ENCODE measurements around the gene TPSB2.
"Not testable (repeated sequence)": the region's sequence is repeated elsewhere in the genome, so short reads cannot be mapped to it uniquely, and the experiment has no call there.

TPSB2 gene

DNA sequence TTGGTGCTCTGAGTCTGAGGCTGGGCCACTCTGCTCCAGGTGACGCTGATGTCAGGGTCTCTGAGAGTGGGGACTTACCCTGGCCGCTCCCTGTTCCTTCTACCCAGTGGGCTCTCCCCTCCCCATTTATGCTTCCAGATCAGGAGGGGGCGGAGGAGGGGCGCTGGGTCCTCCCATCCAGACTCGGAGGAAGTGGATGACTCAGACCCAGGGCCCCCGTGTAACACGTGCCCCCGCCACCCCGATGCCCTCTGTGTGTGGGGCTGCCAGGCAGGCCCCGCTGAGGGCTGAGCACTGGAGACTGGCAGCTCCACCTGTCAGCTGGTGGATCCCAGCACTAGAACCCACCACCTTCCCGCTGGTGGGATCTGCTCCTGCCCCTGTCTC lies at the start of gene TPSB2:
TPSB2 (minus strand) TSS at position 101 of the 387 bp plus-strand sequence. CDS start 233 bp downstream, outside the sequence.
- not testable (repeated sequence) for TF ChIP-seq FOXM1 (IDR thresholded peaks at IDR 0.05; ENCODE audit: borderline replicate concordance, low read depth); ZBTB7A (IDR thresholded peaks at IDR 0.05; ENCODE audit: low read depth)
- TF ChIP-seq, protein P1, sequence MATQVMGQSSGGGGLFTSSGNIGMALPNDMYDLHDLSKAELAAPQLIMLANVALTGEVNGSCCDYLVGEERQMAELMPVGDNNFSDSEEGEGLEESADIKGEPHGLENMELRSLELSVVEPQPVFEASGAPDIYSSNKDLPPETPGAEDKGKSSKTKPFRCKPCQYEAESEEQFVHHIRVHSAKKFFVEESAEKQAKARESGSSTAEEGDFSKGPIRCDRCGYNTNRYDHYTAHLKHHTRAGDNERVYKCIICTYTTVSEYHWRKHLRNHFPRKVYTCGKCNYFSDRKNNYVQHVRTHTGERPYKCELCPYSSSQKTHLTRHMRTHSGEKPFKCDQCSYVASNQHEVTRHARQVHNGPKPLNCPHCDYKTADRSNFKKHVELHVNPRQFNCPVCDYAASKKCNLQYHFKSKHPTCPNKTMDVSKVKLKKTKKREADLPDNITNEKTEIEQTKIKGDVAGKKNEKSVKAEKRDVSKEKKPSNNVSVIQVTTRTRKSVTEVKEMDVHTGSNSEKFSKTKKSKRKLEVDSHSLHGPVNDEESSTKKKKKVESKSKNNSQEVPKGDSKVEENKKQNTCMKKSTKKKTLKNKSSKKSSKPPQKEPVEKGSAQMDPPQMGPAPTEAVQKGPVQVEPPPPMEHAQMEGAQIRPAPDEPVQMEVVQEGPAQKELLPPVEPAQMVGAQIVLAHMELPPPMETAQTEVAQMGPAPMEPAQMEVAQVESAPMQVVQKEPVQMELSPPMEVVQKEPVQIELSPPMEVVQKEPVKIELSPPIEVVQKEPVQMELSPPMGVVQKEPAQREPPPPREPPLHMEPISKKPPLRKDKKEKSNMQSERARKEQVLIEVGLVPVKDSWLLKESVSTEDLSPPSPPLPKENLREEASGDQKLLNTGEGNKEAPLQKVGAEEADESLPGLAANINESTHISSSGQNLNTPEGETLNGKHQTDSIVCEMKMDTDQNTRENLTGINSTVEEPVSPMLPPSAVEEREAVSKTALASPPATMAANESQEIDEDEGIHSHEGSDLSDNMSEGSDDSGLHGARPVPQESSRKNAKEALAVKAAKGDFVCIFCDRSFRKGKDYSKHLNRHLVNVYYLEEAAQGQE (IDR thresholded peaks at IDR 0.05; ENCODE audit: low read depth), result not testable (repeated sequence)

DNA sequence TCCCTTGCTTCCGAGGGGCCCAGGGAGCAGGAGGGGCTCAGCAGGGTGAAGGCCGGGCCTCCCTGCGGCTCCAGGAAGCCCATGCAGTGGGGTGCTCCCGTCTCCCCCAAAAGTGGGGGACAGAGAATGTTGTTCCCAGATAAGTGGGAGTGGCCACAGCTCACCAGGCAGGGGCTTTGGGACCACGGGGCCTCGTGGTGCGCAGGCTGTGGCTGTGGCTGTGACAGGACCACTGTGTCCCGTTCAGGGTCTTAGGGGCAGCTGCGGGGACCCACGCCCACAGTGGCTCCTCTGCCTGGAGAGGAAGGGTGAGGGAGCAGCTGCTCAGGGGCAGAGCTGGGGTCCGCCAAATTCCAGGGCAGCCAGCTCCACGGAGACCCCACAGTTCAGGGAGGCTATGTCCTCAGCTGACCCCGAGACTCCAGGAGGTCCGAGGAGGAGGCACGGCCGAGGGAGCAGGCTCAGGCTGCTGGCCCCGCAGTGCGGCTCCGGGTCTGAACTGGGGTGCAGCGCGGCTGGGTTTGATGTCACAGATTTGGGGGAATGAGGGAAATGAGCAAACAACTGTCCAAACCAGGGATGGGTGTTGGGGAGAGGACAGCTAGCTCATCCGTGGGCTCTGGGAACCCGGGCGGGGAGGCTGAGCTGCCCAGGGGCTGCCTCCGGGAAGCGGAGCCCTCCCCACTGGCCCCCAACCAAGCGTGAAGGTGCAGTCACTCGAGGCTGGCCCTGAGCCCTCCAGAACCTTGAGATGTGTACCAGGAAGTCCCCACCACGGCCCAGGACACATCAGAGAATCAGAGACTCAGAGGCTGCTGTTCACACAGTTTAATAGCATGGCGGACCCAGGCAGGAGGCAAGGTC lies 49.3 kb upstream of the TPSB2 start:
- TF ChIP-seq CEBPB (IDR thresholded peaks at IDR 0.05) (no peak), CREB1 (IDR thresholded peaks at IDR 0.05; ENCODE audit: low read depth) (no peak), EGR1 (IDR thresholded peaks at IDR 0.05) (no peak), ZBTB7A (IDR thresholded peaks at IDR 0.05; ENCODE audit: low read depth) (no peak), TEAD4 (IDR thresholded peaks at IDR 0.05) (no peak), TCF12 (IDR thresholded peaks at IDR 0.05; ENCODE audit: low read depth) (no peak), EP300 (IDR thresholded peaks at IDR 0.05; ENCODE audit: borderline replicate concordance) (no peak), FOXM1 (IDR thresholded peaks at IDR 0.05; ENCODE audit: borderline replicate concordance, low read depth) (no peak), TAF1 (IDR thresholded peaks at IDR 0.05; ENCODE audit: low read depth) (no peak), RAD21 (IDR thresholded peaks at IDR 0.05; ENCODE audit: low read depth) (no peak), NFIC (IDR thresholded peaks at IDR 0.05) (no peak), YY1 (IDR thresholded peaks at IDR 0.05; ENCODE audit: low read depth) (no peak)
- TF ChIP-seq, protein P1 (IDR thresholded peaks at IDR 0.05; ENCODE audit: low read depth), result no peak
- TF ChIP-seq, protein P2, sequence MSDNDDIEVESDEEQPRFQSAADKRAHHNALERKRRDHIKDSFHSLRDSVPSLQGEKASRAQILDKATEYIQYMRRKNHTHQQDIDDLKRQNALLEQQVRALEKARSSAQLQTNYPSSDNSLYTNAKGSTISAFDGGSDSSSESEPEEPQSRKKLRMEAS (IDR thresholded peaks at IDR 0.05), result no peak
- TF ChIP-seq, protein P3, sequence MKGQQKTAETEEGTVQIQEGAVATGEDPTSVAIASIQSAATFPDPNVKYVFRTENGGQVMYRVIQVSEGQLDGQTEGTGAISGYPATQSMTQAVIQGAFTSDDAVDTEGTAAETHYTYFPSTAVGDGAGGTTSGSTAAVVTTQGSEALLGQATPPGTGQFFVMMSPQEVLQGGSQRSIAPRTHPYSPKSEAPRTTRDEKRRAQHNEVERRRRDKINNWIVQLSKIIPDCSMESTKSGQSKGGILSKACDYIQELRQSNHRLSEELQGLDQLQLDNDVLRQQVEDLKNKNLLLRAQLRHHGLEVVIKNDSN (IDR thresholded peaks at IDR 0.05), result no peak

DNA sequence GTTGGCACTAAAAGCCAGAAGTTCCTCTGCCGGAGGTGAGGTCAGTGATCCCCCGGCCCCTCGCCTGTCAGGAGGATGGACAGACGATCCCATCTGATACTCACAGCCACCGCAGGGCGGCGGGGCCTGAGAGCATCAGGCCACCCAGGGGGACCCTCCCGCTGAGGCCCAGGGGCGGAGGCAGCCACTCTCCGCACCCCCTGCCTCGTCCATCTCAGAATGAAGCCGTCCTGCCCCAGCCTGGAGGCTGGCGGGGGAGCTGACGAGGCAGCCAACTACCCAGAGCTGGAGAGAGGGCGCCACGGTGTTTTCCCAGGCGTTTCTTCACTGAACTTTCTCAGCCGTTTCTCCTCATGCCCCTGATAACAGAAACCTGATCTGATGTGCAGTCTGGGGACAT lies 48.5 kb upstream of the TPSB2 start:
- TF ChIP-seq FOXM1 (IDR thresholded peaks at IDR 0.05; ENCODE audit: borderline replicate concordance, low read depth), result no peak
- TF ChIP-seq, protein P3 (IDR thresholded peaks at IDR 0.05), result no peak
- TF ChIP-seq TEAD4 (IDR thresholded peaks at IDR 0.05), result no peak

DNA sequence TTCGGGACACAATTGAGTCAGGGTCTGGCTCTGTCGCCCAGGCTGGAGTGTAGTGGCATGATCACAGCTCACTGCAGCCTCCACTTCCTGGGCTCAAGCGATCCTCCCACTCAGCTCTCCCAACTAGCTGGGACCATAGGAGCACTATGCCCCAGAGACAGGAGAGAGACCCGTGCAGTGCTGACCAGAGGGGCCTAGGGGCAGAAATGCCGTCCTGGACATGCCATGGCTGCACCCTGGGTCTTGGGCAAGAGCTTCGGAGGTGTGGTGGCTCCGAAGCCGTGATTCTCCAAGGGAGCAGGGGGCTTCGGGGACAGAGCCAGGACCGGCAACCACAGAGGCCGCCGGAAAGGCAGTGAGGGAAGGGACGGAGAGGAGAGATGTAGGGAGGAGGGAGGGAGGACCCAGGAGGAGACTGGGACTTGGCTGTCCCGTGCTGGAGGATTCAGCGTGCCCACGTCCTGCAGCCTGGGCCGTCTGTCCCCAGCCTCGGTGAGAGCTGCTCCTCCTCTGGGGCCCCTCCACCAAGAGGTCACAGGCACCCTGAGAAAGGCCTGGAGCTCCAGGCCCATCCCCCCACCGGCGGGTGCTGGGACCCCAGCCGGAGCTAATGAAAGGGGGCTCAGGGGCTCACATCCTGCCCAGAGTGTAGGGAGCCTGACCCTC lies 47.8 kb upstream of the TPSB2 start:
- TF ChIP-seq EP300 (IDR thresholded peaks at IDR 0.05; ENCODE audit: borderline replicate concordance) (no peak), TEAD4 (IDR thresholded peaks at IDR 0.05) (no peak), FOXM1 (IDR thresholded peaks at IDR 0.05; ENCODE audit: borderline replicate concordance, low read depth) (no peak)

DNA sequence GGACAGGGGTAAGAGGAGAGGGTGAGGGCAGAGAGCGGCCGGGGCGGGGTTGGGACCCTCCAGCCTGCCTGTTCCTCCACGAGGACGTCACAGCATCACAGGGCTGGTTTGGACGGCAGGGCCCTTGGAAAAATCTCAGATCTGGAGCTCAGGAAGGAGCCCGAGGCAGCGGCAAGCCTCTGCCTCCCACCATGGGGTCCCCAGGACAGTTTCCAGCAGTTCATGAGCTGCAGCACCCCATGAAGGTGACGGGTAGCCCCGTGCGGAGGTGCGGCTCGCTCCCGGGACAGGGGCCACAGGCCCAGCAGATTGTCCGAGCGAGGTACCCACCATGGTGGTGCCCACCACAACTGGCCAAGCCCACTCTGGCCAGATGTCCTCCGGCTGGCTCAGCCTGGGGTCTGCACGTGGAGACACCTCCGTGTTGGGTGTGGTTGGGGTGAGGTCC lies 47.2 kb upstream of the TPSB2 start:
- TF ChIP-seq NFIC (IDR thresholded peaks at IDR 0.05), result no peak
- TF ChIP-seq TEAD4 (IDR thresholded peaks at IDR 0.05), result no peak
- TF ChIP-seq, protein P2 (IDR thresholded peaks at IDR 0.05), result no peak
- TF ChIP-seq EP300 (IDR thresholded peaks at IDR 0.05; ENCODE audit: borderline replicate concordance), result no peak
- no peak for TF ChIP-seq RAD21 (IDR thresholded peaks at IDR 0.05; ENCODE audit: low read depth)
- TF ChIP-seq, protein P3 (IDR thresholded peaks at IDR 0.05), result no peak
- TF ChIP-seq YY1 (IDR thresholded peaks at IDR 0.05; ENCODE audit: low read depth), result no peak
- TF ChIP-seq FOXM1 (IDR thresholded peaks at IDR 0.05; ENCODE audit: borderline replicate concordance, low read depth), result no peak
- TF ChIP-seq CEBPB (IDR thresholded peaks at IDR 0.05), result no peak
- no peak for TF ChIP-seq TAF1 (IDR thresholded peaks at IDR 0.05; ENCODE audit: low read depth)
- TF ChIP-seq EGR1 (IDR thresholded peaks at IDR 0.05), result no peak
- TF ChIP-seq ZBTB7A (IDR thresholded peaks at IDR 0.05; ENCODE audit: low read depth), result no peak
- TF ChIP-seq, protein P1 (IDR thresholded peaks at IDR 0.05; ENCODE audit: low read depth), result no peak
- TF ChIP-seq TCF12 (IDR thresholded peaks at IDR 0.05; ENCODE audit: low read depth), result no peak
- TF ChIP-seq CREB1 (IDR thresholded peaks at IDR 0.05; ENCODE audit: low read depth), result no peak

Data from Ishikawa (cell line).